Mesodermal cell (in vitro differentiated cells): ENCODE measurements around the gene LGALS9.

Experiments used
- H3K27ac ChIP-seq: 2 replicates; pipeline ENCODE4 v1.7.0; 2013; ENCODE audit warnings: mild to moderate bottlenecking, low read depth, low read length, moderate library complexity; ENCODE audit not compliant: severe bottlenecking
- H3K36me3 ChIP-seq: 2 replicates; pipeline ENCODE4 v1.7.1; 2013; ENCODE audit warnings: mild to moderate bottlenecking, low read length, moderate library complexity; ENCODE audit not compliant: control insufficient read depth, insufficient read depth
- H3K4me1 ChIP-seq: one replicate; pipeline ENCODE4 v1.7.1; 2013; ENCODE audit warnings: mild to moderate bottlenecking, low read length; ENCODE audit not compliant: insufficient read depth, control insufficient read depth, poor library complexity, severe bottlenecking
- H3K4me3 ChIP-seq: 2 replicates; pipeline ENCODE4 v1.7.0; 2013; ENCODE audit warnings: low read length, control low read depth, mild to moderate bottlenecking; ENCODE audit not compliant: insufficient read depth, poor library complexity, severe bottlenecking; ENCODE audit errors: extremely low read depth
- H3K9me3 ChIP-seq: 2 replicates; pipeline ENCODE4 v1.7.1; 2013; ENCODE audit warnings: mild to moderate bottlenecking, low read length, moderate library complexity; ENCODE audit not compliant: control insufficient read depth
- WGBS, 2 experiments: methylation state at CpG; one replicate each; pipeline ENCODE4 v1.1.5; 2013; ENCODE audit warnings: missing lambda C conversion rate in 2 of 2; ENCODE audit not compliant: insufficient coverage in 2 of 2; 5-methylcytosine and 5-hydroxymethylcytosine counted together

LGALS9 gene

GRCh38 chr17:27603421-27603770 is 27.6 kb upstream of the LGALS9 start:
- 80 to 89% methylated on average over 1 of the region's 2 CpGs for WGBS, 2 experiments
- no peak overlapping the region for H3K27ac ChIP-seq
- no peaks in the 10 kb centered on the region for H3K9me3 ChIP-seq
- H3K36me3 ChIP-seq: peaks cover 78% of the 10 kb centered on the region
- H3K4me1 ChIP-seq: no peaks in the 10 kb centered on the region
- H3K4me3 ChIP-seq: no peak overlapping the region

- no peaks in the 10 kb centered on the region for H3K9me3 ChIP-seq
- H3K27ac ChIP-seq: no peak overlapping the region
- WGBS, 2 experiments: 89 to 96% methylated on average over 11 to 17 of the region's 22 CpGs
- H3K4me3 ChIP-seq: no peak overlapping the region
- no peaks in the 10 kb centered on the region for H3K4me1 ChIP-seq
- peaks cover 78% of the 10 kb centered on the region for H3K36me3 ChIP-seq
Measured at GRCh38 chr17:27603880-27604794, 26.9 kb upstream of the LGALS9 start.

- no peak overlapping the region for H3K4me3 ChIP-seq
- no peaks in the 10 kb centered on the region for H3K4me1 ChIP-seq
- peaks cover 88% of the 10 kb centered on the region for H3K36me3 ChIP-seq
- WGBS, 2 experiments: 92 to 93% methylated on average over 23 to 25 of the region's 25 CpGs
- H3K27ac ChIP-seq: no peak overlapping the region
- no peaks in the 10 kb centered on the region for H3K9me3 ChIP-seq
Measured at GRCh38 chr17:27605409-27605808, 25.6 kb upstream of the LGALS9 start.

- H3K4me1 ChIP-seq: no peaks in the 10 kb centered on the region
- H3K4me3 ChIP-seq: no peak overlapping the region
- no peaks in the 10 kb centered on the region for H3K9me3 ChIP-seq
- 96 to 97% methylated on average over 10 to 15 of the region's 16 CpGs for WGBS, 2 experiments
- peaks cover 88% of the 10 kb centered on the region for H3K36me3 ChIP-seq
- H3K27ac ChIP-seq: no peak overlapping the region
Measured at GRCh38 chr17:27607521-27608091, 23.4 kb upstream of the LGALS9 start.

DNA sequence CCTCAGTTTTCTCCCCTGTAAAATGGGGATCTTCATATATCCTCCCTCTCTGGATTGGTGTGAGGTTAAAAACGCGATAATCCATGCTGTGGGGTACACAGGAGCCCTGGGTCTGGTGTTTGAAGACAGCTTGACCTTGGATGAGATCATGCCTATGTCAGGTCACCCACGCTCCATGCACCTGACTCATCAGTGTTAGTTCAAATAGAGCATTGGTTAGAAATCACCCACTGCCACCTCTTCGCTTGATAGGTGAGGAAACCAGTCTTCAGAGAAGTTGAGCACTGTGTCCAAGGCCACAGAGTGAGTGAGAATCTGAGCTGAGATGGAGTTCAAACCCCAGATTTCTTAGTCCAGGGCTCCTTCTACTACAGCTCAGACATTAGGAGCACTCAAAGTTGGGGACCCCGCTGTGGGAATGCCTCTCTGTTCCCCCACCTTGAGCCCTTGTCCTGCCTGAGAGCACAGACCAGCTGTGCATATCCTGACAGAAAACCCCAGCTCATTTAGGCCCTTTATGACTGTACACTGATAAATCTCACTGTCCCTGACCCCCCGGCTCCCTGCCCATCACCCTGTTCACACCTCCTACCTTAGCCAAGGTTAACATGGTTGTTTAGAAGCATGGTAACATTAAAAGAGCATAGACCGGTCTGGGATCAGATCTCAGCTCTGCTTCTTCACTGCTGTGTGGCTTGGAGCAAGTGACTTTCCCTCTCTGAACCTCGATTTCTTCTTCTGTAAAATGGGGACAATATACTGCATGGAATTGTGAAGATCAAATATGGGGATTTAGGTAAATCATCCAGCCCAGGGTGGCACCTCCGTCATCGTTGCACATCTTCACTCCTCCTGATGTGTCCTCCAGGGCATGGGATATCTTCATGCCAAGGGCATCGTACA is 22.4 kb upstream of the LGALS9 start:
- H3K9me3 ChIP-seq: no peaks in the 10 kb centered on the region
- H3K27ac ChIP-seq: no peak overlapping the region
- H3K36me3 ChIP-seq: peaks cover 94% of the 10 kb centered on the region
- H3K4me3 ChIP-seq: no peak overlapping the region
- no peaks in the 10 kb centered on the region for H3K4me1 ChIP-seq
- 89 to 90% methylated on average over 7 to 8 of the region's 11 CpGs for WGBS, 2 experiments

- no peak overlapping the region for H3K4me3 ChIP-seq
- WGBS, 2 experiments: 88% methylated on average over 10 to 11 of the region's 11 CpGs
- H3K9me3 ChIP-seq: no peaks in the 10 kb centered on the region
- no peak overlapping the region for H3K27ac ChIP-seq
- peaks cover 94% of the 10 kb centered on the region for H3K36me3 ChIP-seq
- no peaks in the 10 kb centered on the region for H3K4me1 ChIP-seq
Measured at GRCh38 chr17:27609611-27610303, 21.2 kb upstream of the LGALS9 start.

DNA sequence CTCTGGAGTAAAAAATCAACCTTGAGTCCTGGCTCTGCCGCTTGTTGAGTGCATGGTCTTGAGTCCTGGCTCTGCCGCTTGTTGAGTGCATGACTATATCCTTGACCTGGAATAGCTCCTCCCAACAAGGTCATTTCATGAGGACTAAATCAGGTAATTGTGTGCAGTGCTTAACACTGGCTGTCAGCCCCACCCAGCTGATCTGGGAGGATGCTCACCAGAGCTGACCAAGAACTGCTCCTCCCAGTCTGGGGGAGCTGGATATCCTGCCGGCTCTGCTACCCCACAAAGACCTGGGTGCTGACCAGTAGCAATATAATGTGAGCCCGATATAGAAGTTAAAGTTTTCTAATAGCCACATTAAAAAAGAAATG is 20.7 kb upstream of the LGALS9 start:
- Histone ChIP-seq H3K4me3 (no peak overlapping the region), H3K36me3 (peaks cover 94% of the 10 kb centered on the region), H3K9me3 (no peaks in the 10 kb centered on the region), H3K4me1 (no peaks in the 10 kb centered on the region), H3K27ac (no peak overlapping the region)
- WGBS, 2 experiments: 93 to 100% methylated on average over 2 to 3 of the region's 4 CpGs

- H3K4me1 ChIP-seq: no peaks in the 10 kb centered on the region
- H3K27ac ChIP-seq: no peak overlapping the region
- no peak overlapping the region for H3K4me3 ChIP-seq
- 79 to 96% methylated on average over 2 of the region's 3 CpGs for WGBS, 2 experiments
- H3K9me3 ChIP-seq: no peaks in the 10 kb centered on the region
- H3K36me3 ChIP-seq: peaks cover 93% of the 10 kb centered on the region
Measured at GRCh38 chr17:27612160-27612770, 18.7 kb upstream of the LGALS9 start.

GRCh38 chr17:27613433-27613832 is 17.6 kb upstream of the LGALS9 start:
- H3K4me3 ChIP-seq: no peak overlapping the region
- H3K36me3 ChIP-seq: peaks cover 93% of the 10 kb centered on the region
- H3K27ac ChIP-seq: no peak overlapping the region
- H3K4me1 ChIP-seq: no peaks in the 10 kb centered on the region
- H3K9me3 ChIP-seq: no peaks in the 10 kb centered on the region
- WGBS, 2 experiments: 89 to 100% methylated on average over 2 to 3 of the region's 3 CpGs

- Histone ChIP-seq H3K27ac (no peak overlapping the region), H3K4me3 (no peak overlapping the region), H3K9me3 (no peaks in the 10 kb centered on the region), H3K36me3 (peaks cover 86% of the 10 kb centered on the region), H3K4me1 (no peaks in the 10 kb centered on the region)
- WGBS, 2 experiments: 100% methylated on average over 1 of the region's 1 CpG
Measured at GRCh38 chr17:27615121-27615520, 15.9 kb upstream of the LGALS9 start.
